Bronchial epithelial cell (primary cell): ENCODE results near the gene PEX14. TPM values are rescaled to one million over a fixed set of nuclear protein-coding genes. Genes with fewer than 3 reads are reported as not detected.

Experiments
- DNase-seq: peaks from one replicate; pipeline ENCODE4 v3.0.0-alpha.2; 2010; ENCODE audit warnings: low read depth
- FAIRE-seq: peaks from 2 replicates; lab custom pipeline; 2011; peaks lifted over from hg19 to GRCh38; lab: Jason Lieb, UNC
- H3K27me3 ChIP-seq: 2 replicates; pipeline ENCODE4 v1.5.1; 2011; ENCODE audit warnings: low read length; ENCODE audit not compliant: control insufficient read depth, insufficient read depth
- H3K36me3 ChIP-seq: 2 replicates; pipeline ENCODE4 v1.5.1; 2011; ENCODE audit warnings: low read length; ENCODE audit not compliant: control insufficient read depth, insufficient read depth
- H3K4me3 ChIP-seq: 2 replicates; pipeline ENCODE4 v1.5.1; 2011; ENCODE audit warnings: mild to moderate bottlenecking, low read depth, low read length, control low read depth
- CTCF ChIP-seq: IDR thresholded peaks from 2 replicates; pipeline ENCODE4 v1.5.1; 2011; ENCODE audit warnings: mild to moderate bottlenecking, moderate library complexity, low read length, control low read depth, inconsistent platforms; ENCODE audit not compliant: insufficient read depth, severe bottlenecking
- total RNA-seq: library from RNA; depleted of rRNA; stranded (reverse); fragments of >200 nt; gene quantifications from 2 replicates; pipeline ENCODE4 v1.2.1, GENCODE V29; 2014

The PEX14 gene
- total RNA-seq, 1 donor from 2014 or later, result 8.7 TPM

- Histone ChIP-seq H3K36me3 (peaks cover 7% of the 10 kb centered on the region), H3K27me3 (no peaks in the 10 kb centered on the region), H3K4me3 (no peak overlapping the region)
- FAIRE-seq (no peak), DNase-seq (no peak)
- TF ChIP-seq CTCF, result no peak
These were observed 65.7 kb downstream of the PEX14 start for GRCh38 chr1:10540277-10541005.

- TF ChIP-seq CTCF, result no peak
- FAIRE-seq, result peak; percentile 79
These were observed 66.5 kb downstream of the PEX14 start for GRCh38 chr1:10541286-10541685.

GRCh38 chr1:10544239-10544638 lies 69.5 kb downstream of the PEX14 start:
- no peak overlapping the region for H3K4me3 ChIP-seq
- H3K36me3 ChIP-seq, result peaks cover 3% of the 10 kb centered on the region
- no peak for FAIRE-seq
- TF ChIP-seq CTCF, result no peak
- DNase-seq, result no peak
- H3K27me3 ChIP-seq, result no peaks in the 10 kb centered on the region

More at GRCh38 chr1:10541286-10541685, 66.5 kb downstream of the PEX14 start:
- DNase-seq, result no peak
- Histone ChIP-seq H3K4me3 (no peak overlapping the region), H3K36me3 (peaks cover 5% of the 10 kb centered on the region), H3K27me3 (no peaks in the 10 kb centered on the region)

- DNase-seq (no peak), FAIRE-seq (no peak)
- H3K27me3 ChIP-seq, result no peaks in the 10 kb centered on the region
- no peak overlapping the region for H3K4me3 ChIP-seq
- no peak for TF ChIP-seq CTCF
- H3K36me3 ChIP-seq, result no peaks in the 10 kb centered on the region
These were observed 72.1 kb downstream of the PEX14 start for GRCh38 chr1:10546896-10547295.

- Histone ChIP-seq H3K36me3 (peaks cover 2% of the 10 kb centered on the region), H3K27me3 (no peaks in the 10 kb centered on the region), H3K4me3 (no peak overlapping the region)
- no peak for DNase-seq
- no peak for TF ChIP-seq CTCF
- no peak for FAIRE-seq
These were observed 75.3 kb downstream of the PEX14 start for GRCh38 chr1:10549904-10550664.
